ENCODE measurements around the gene POLD4. TPM values are rescaled to one million over a fixed set of nuclear protein-coding genes. Genes with fewer than 3 reads are reported as not detected.

Gene POLD4
- total and polyA plus RNA-seq, 2 experiments from 2014 or later = 51.9 to 64.4 TPM

Other genes starting within 250 kb of the POLD4 start
- 28.2 and 37.8 TPM in 2 replicates for gene KDM2A, start 234.3 kb downstream of the POLD4 start, total RNA-seq
- gene KDM2A, start 234.3 kb downstream of the POLD4 start, polyA plus RNA-seq = 17.6 and 21.0 TPM in 2 replicates
- gene GRK2, start 87.1 kb downstream of the POLD4 start, total RNA-seq = 49.1 and 72.1 TPM in 2 replicates
- gene GRK2, start 87.1 kb downstream of the POLD4 start, polyA plus RNA-seq = 62.9 and 85.1 TPM in 2 replicates
- gene ANKRD13D, start 64.2 kb downstream of the POLD4 start, total RNA-seq = 50.7 and 53.5 TPM in 2 replicates
- 39.4 and 47.6 TPM in 2 replicates for gene ANKRD13D, start 64.2 kb downstream of the POLD4 start, polyA plus RNA-seq
- 18.7 and 39.9 TPM in 2 replicates for gene SSH3, start 50.0 kb downstream of the POLD4 start, total RNA-seq
- gene SSH3, start 50.0 kb downstream of the POLD4 start, polyA plus RNA-seq = 26.7 and 28.0 TPM in 2 replicates
- gene CLCF1, start 20.1 kb upstream of the POLD4 start, total RNA-seq = 1.1 and 2.4 TPM in 2 replicates
- 0.09 and 0.16 TPM in 2 replicates for gene CLCF1, start 20.1 kb upstream of the POLD4 start, polyA plus RNA-seq
- 24.4 and 27.5 TPM in 2 replicates for gene RAD9A, start 38.4 kb upstream of the POLD4 start, total RNA-seq
- gene RAD9A, start 38.4 kb upstream of the POLD4 start, polyA plus RNA-seq = 22.2 and 25.2 TPM in 2 replicates
- gene PPP1CA, start 48.3 kb upstream of the POLD4 start, total RNA-seq = 142 and 174 TPM in 2 replicates
- gene PPP1CA, start 48.3 kb upstream of the POLD4 start, polyA plus RNA-seq = 179 and 235 TPM in 2 replicates
- gene TBC1D10C, start 50.5 kb upstream of the POLD4 start, total RNA-seq = 0.11 TPM in 1 of 2 replicates, not detected in the other
- 0.23 and 1.2 TPM in 2 replicates for gene TBC1D10C, start 50.5 kb upstream of the POLD4 start, polyA plus RNA-seq
- 1.4 and 1.6 TPM in 2 replicates for gene CARNS1, start 62.1 kb upstream of the POLD4 start, total RNA-seq
- gene CARNS1, start 62.1 kb upstream of the POLD4 start, polyA plus RNA-seq = 2.1 and 4.8 TPM in 2 replicates
- gene RPS6KB2, start 74.9 kb upstream of the POLD4 start, total RNA-seq = 88.0 and 97.0 TPM in 2 replicates
- 92.5 and 93.8 TPM in 2 replicates for gene RPS6KB2, start 74.9 kb upstream of the POLD4 start, polyA plus RNA-seq
- gene PTPRCAP, start 84.1 kb upstream of the POLD4 start, total RNA-seq = 4.1 and 6.1 TPM in 2 replicates
- 2.5 and 3.2 TPM in 2 replicates for gene PTPRCAP, start 84.1 kb upstream of the POLD4 start, polyA plus RNA-seq
- gene CORO1B, start 89.9 kb upstream of the POLD4 start, total RNA-seq = 59.9 and 74.7 TPM in 2 replicates
- 51.1 and 61.5 TPM in 2 replicates for gene CORO1B, start 89.9 kb upstream of the POLD4 start, polyA plus RNA-seq
- gene GPR152, start 99.2 kb upstream of the POLD4 start, total RNA-seq = 0.35 TPM in 1 of 2 replicates, not detected in the other
- not detected in 2 replicates for gene GPR152, start 99.2 kb upstream of the POLD4 start, polyA plus RNA-seq
- gene CABP4, start 101.8 kb upstream of the POLD4 start, total RNA-seq = 0.32 TPM in 1 of 2 replicates, not detected in the other
- 0.55 TPM in 1 of 2 replicates, not detected in the other for gene CABP4, start 101.8 kb upstream of the POLD4 start, polyA plus RNA-seq
- gene TMEM134, start 115.7 kb upstream of the POLD4 start, total RNA-seq = 166 and 326 TPM in 2 replicates
- gene TMEM134, start 115.7 kb upstream of the POLD4 start, polyA plus RNA-seq = 255 and 272 TPM in 2 replicates
- gene AIP, start 129.5 kb upstream of the POLD4 start, total RNA-seq = 64.7 and 73.7 TPM in 2 replicates
- 40.4 and 46.4 TPM in 2 replicates for gene AIP, start 129.5 kb upstream of the POLD4 start, polyA plus RNA-seq
- gene PITPNM1, start 151.8 kb upstream of the POLD4 start, total RNA-seq = 58.5 and 117 TPM in 2 replicates
- gene PITPNM1, start 151.8 kb upstream of the POLD4 start, polyA plus RNA-seq = 24.8 and 26.3 TPM in 2 replicates
- gene CDK2AP2, start 154.6 kb upstream of the POLD4 start, total RNA-seq = 38.5 and 78.0 TPM in 2 replicates
- 60.8 and 136 TPM in 2 replicates for gene CDK2AP2, start 154.6 kb upstream of the POLD4 start, polyA plus RNA-seq
- gene CABP2, start 169.9 kb upstream of the POLD4 start, total RNA-seq = not detected in 2 replicates
- gene CABP2, start 169.9 kb upstream of the POLD4 start, polyA plus RNA-seq = not detected in 2 replicates
- gene GSTP1, start 230.3 kb upstream of the POLD4 start, total RNA-seq = 957 and 1,963 TPM in 2 replicates
- gene GSTP1, start 230.3 kb upstream of the POLD4 start, polyA plus RNA-seq = 788 and 1,052 TPM in 2 replicates